DMS53 treated with DMSO at 0.1 percent for 48 hours (cell line): ENCODE data around the gene GBF1.
"Not testable (repeated sequence)": the region's sequence is repeated elsewhere in the genome, so short reads cannot be mapped to it uniquely, and the experiment has no call there.

Source experiments
- DNase-seq: peaks from one replicate; lab custom pipeline; 2025; ENCODE audit not compliant: unreplicated experiment; lab: John Stamatoyannopoulos, UW

The GBF1 gene

GRCh38 chr10:102245082-102245931 is at the start of gene GBF1:
Gene GBF1, plus strand, starts transcription at chr10:102245532. Its CDS starts 13,407 bp downstream, at chr10:102258939.
- DNase-seq = peak; percentile 99

DNA sequence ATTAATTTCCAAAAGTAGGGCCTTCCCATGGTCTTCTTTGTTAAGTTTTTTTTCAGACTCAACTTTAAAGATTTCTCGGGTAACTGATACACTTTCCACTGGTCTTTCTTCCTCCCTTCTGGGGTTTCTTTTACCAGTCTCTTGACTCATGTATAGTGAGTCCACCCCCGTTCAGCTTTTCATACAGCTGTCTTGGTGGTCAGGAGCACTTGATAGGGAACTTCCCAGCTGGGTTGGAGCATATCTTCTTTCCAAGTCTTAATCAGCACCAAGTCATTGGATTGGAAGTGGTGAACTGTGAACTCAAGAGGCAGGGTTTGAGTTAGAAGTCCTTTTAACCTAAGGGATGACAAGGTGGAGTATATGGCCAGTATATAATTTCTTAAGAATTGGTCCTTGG is 48.4 kb upstream of the GBF1 start:
- DNase-seq = no peak

GRCh38 chr10:102198027-102198426 is 47.3 kb upstream of the GBF1 start:
- no peak for DNase-seq

DNA sequence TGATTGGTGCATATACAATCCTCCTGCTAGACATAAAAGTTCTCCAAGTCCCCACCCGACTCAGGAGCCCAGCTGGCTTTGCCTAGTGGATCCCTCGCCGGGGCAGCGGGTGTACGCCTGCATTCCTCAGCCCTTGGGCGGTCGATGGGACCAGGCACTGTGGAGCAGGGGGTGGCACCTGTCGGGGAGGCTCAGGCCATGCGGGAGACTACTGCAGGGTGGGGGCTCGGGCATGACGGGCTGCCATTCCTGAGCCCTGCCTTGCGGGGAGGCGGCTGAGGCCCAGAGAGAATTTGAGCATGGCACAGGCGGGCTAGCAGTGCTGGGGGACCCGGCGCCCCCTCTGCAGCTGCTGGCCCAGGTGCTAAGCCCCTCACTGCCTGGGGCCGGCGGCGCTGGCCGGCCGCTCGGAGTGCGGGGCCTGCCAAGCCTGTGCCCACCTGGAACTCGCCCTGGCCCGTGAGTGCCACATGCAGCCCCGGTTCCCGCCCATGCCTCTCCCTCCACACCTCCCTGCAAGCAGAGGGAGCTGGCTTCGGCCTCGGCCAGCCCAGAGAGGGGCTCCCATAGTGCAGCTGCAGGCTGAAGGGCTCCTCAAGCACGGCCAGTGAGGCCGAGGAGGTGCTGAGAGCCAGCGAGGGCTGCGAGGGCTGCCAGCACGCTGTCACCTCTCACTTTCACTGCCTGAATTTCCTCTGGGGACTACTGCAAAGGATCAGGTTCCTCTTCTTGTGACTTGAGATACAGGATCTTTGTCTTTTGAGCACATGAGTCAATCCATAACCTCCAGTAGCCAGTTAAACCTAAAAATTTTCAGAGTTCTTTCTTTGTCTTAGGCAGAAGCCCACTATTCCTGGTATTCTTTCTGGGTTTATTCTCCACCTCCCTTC is 44.3 kb upstream of the GBF1 start:
- DNase-seq = no peak

- no peak for DNase-seq
Measured at GRCh38 chr10:102202386-102202785, 42.9 kb upstream of the GBF1 start.

DNA sequence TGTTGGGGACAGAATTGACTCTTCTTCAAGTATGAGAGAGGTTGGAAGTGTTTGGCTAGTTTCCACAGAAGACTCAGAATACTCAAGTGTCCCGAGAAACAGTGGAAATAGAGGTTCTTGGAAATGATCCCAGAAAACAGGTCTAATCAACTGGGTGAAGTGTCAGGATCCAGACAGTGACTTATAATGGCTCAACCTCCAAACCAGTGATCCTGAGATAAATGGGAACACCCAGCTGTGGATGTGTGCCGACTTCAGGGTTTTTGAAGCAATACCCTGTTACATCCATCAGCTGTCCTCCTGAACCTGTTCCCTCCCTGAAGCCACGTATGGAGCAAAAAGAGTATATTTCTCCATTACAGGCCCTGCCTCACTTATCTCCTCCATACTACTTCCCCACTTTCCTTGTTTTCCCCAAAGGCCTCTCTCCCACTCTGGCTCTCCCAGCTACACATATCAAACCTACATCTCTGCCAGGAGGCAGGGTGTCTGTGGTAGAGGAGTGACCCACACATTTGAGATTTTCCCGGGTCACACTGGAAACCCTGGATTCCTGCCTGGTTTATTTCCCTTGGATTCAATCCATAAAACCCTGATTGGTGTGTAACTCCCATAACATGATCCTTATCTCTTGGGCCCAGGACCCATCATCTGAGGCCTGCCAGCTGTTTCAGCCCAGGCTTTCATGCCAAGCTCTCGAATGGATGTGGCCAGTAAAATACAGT is 36.9 kb upstream of the GBF1 start:
- DNase-seq = no peak

DNA sequence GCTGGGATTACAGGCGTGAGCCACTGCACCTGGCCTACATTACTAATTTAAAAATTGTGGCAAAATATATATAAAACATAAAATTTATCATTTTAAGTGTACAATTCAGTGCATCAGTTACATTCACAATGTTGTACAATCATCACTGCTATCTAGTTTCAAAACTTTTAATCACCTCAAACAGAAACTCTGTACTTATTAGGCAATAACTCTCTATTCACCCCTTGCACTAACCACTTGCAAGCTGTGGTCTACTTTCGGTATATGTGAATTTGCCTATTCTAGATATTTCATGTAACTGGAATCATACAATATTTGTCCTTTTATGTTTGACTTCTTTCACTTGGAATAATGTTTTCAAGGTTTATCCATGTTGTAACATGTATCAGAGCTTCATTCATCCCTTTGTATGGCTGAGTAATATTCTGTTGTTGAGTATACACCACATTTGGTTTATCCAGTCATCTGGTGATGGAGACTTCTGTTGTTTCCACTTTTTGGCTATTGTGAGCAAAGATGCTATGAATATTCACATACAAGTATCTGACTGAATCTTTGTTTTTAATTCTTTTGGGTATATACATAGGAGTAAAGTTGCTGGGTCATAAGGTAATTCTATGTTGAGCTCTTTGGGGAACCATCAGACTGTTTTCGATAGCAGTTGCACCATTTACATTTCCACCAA is 33.6 kb upstream of the GBF1 start:
- no peak for DNase-seq

DNA sequence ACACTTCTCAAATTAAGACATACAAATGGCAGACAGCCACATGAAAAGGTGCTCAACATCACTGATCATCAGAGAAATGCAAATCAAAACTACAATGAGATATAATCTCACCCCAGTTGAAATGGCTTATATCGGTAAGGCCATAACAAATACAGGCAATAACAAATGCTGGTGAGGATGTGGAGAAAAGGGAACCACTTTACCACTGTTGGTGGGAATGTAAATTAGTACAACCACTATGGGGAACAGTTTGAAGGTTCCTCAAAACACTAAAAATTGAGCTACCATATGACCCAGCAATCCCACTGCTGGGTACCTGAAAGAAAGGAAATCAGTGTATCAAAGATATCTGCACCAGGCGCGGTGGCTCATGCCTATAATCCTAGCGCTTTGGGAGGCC is 31.7 kb upstream of the GBF1 start:
- not testable (repeated sequence) for DNase-seq

GRCh38 chr10:102219370-102219769 is 26.0 kb upstream of the GBF1 start:
- DNase-seq = no peak

DNA sequence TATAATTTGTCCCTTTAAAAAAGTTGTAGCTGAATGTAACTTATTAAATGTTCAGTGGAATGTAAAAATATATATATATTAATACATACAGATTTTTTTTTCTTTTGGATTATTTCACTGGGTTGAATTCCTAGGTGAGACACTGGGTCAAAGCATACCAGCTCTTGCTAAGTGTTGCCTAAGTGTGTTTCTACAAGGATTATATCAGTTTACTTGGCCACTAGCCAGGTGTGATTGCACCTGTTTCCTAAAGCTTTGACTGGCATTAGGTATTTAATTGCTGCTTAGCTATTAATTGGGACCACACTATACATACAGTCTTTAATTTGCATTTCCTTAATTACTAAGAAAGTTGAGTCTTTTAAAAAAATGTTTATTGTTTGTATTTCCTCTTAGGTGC is 24.7 kb upstream of the GBF1 start:
- peak; percentile 73 for DNase-seq

- DNase-seq = no peak
Measured at GRCh38 chr10:102222797-102223196, 22.5 kb upstream of the GBF1 start.

DNA sequence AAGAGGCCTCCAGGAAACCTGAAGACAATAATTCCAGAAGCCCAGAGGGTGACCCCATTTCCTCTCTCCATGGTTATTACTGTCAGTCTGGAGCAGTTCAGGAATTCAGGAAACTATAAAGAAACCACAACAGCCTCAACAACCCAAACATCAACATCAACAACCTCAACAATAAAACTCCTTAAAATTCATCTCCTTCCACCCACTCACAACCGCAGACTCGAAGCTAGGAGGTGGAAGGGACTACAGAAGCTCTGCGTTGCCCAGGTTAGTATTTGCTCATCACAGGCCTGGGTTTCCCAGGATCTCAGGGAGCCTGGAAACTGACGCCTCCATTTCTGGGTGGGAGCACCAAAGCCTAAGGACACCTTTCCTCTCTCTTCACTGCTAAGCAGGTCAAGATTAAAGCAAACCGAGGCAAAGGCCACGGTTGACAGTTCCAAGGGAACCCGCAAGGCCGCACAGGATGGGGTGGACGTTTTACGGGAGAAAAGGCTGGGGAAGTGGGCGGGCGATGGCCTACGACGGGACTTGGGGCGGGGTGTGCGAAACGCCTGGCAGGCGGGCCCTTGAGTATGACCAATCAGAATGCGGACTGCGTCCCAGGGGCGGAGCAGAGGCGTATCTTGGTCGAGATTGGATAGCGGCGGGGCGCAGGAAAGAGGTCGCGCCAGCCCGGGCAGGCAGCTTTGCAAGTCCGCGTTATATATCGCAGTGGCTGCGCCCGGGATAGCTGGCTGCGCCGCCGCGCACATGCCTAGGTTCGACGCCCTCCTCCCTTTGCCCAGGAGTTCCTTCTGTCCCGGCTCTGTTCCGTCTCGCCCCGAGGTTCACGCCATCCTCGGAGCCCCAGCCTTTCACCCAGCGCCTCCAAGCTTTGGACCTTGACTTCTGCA is 19.4 kb upstream of the GBF1 start, which contains the start of gene ELOVL3:
Gene ELOVL3 (plus strand): TSS at position 654 of the 896 bp plus-strand sequence. CDS start 250 bp downstream, outside the sequence.
- peak; percentile 76 for DNase-seq

DNA sequence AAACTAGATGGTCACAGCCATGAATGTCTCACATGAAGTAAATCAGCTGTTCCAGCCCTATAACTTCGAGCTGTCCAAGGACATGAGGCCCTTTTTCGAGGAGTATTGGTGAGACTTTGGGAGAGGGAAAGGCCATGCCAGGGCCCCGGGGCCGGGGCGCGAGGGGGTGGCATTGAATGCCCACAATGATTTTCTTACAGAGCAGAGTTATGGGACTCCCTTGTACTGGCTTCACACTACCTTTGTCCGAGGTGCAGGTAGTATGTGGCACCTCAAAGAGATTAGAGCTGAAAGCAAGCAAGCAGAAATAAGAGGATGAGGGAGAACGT is 18.8 kb upstream of the GBF1 start:
- no peak for DNase-seq

DNA sequence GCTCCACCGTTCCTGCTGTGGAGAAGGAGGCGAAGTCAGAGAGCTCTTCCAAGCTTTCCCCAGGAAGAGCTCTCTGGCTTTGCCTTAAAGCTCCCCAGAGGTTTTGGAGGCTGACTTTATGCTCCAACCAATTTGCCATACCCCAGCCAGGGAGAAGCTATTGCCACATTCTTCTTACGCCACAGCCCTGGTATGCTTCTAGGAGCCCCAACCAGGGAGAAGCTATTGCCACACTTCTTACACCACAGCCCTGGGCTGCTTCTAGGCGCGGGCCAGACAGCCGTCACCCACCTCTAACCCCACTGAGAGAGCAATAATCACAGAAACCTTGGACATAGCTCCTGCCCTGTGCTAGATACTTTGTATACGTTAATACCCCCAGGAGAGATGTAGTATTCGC is 18.3 kb upstream of the GBF1 start:
- DNase-seq = no peak

- DNase-seq = peak; percentile 81
Measured at GRCh38 chr10:102229810-102230263, 15.5 kb upstream of the GBF1 start.

GRCh38 chr10:102230264-102230860 is 15.0 kb upstream of the GBF1 start:
- DNase-seq = peak; percentile 62

GRCh38 chr10:102230861-102231356 is 14.4 kb upstream of the GBF1 start:
- DNase-seq = peak; percentile 46

- peak; percentile 48 for DNase-seq
Measured at GRCh38 chr10:102231357-102232318, 13.7 kb upstream of the GBF1 start.
